HEK293 (cell line): ENCODE results near the gene ESPL1.

ENCODE experiments used
- CTCF ChIA-PET: fragments of 350-600 bp; formaldehyde crosslinking; extraction: SDS; loops from one replicate; lab custom pipeline; 2021; ENCODE audit warnings: antibody characterized with exemption; lab: Yijun Ruan, JAX
- POLR2A ChIA-PET: fragments of 300-600 bp; formaldehyde crosslinking; extraction: SDS; loops from one replicate; lab custom pipeline; 2020; ENCODE audit warnings: antibody characterized with exemption, inconsistent platforms; lab: Yijun Ruan, JAX
- H3K27ac ChIP-seq: fragments of 200-500 bp; sonication (Bioruptor generic); 2 replicates; pipeline ENCODE4 v1.5.1; 2014; ENCODE audit warnings: low read depth, low read length, control low read depth, inconsistent platforms; ENCODE audit errors: extremely low read depth
- H3K36me3 ChIP-seq, 2 experiments: fragments of 200-500 bp in 1 of 2; sonication (Bioruptor generic) in 1 of 2; 1 replicate in 1 of 2; 2 replicates in 1 of 2; pipeline ENCODE4 v1.5.1; 2014 to 2017; ENCODE audit warnings: inconsistent platforms in 2 of 2, low read length in 2 of 2; ENCODE audit not compliant: control insufficient read depth in 2 of 2, insufficient read depth in 1 of 2
- H3K4me1 ChIP-seq: fragments of 200-500 bp; sonication (Bioruptor generic); 2 replicates; pipeline ENCODE4 v1.5.1; 2014; ENCODE audit warnings: mild to moderate bottlenecking, low read length, inconsistent platforms; ENCODE audit not compliant: control insufficient read depth, insufficient read depth
- H3K4me3 ChIP-seq: 2 replicates; pipeline ENCODE4 v1.5.1; 2011; ENCODE audit warnings: low read depth, mild to moderate bottlenecking, control low read depth, low read length, moderate library complexity
- H3K9me3 ChIP-seq: fragments of 200-500 bp; sonication (Bioruptor generic); 2 replicates; pipeline ENCODE4 v1.5.1; 2014; ENCODE audit warnings: low read depth, low read length, inconsistent platforms; ENCODE audit not compliant: control insufficient read depth, insufficient read depth
- GLIS1 ChIP-seq: fragments of 450-650 bp; formaldehyde crosslinking; IDR thresholded peaks from 2 replicates; pipeline ENCODE4 v1.5.1; 2016; ENCODE audit warnings: missing biosample characterization, missing genetic modification characterization
- KLF1 ChIP-seq: fragments of 450-650 bp; formaldehyde crosslinking; IDR thresholded peaks from 2 replicates; pipeline ENCODE4 v1.5.1; 2016; ENCODE audit warnings: missing biosample characterization, missing genetic modification characterization
- KLF9 ChIP-seq: fragments of 450-650 bp; formaldehyde crosslinking; IDR thresholded peaks from 2 replicates; pipeline ENCODE4 v1.5.1; 2016; ENCODE audit warnings: missing biosample characterization, missing genetic modification characterization, low read depth
- OSR2 ChIP-seq: fragments of 450-650 bp; formaldehyde crosslinking; IDR thresholded peaks from 2 replicates; pipeline ENCODE4 v1.5.1; 2016; ENCODE audit warnings: missing biosample characterization, missing genetic modification characterization
- ZIC2 ChIP-seq: fragments of 450-650 bp; formaldehyde crosslinking; IDR thresholded peaks from 2 replicates; pipeline ENCODE4 v1.5.1; 2016; ENCODE audit warnings: missing biosample characterization, missing genetic modification characterization
- ZNF114 ChIP-seq: fragments of 450-650 bp; formaldehyde crosslinking; IDR thresholded peaks from 2 replicates; pipeline ENCODE4 v1.5.0; 2017; ENCODE audit warnings: missing biosample characterization, missing genetic modification characterization
- ZNF174 ChIP-seq: fragments of 450-650 bp; formaldehyde crosslinking; IDR thresholded peaks from 2 replicates; pipeline ENCODE4 v1.5.0; 2017; ENCODE audit warnings: missing biosample characterization, mild to moderate bottlenecking, missing genetic modification characterization
- ZNF175 ChIP-seq: fragments of 450-650 bp; formaldehyde crosslinking; IDR thresholded peaks from 2 replicates; pipeline ENCODE4 v1.5.1; 2016; ENCODE audit warnings: missing biosample characterization, missing genetic modification characterization
- ZNF211 ChIP-seq: fragments of 450-650 bp; formaldehyde crosslinking; IDR thresholded peaks from 2 replicates; pipeline ENCODE4 v1.5.1; 2016; ENCODE audit warnings: low read depth, missing biosample characterization, missing genetic modification characterization
- ZNF214 ChIP-seq: fragments of 450-650 bp; formaldehyde crosslinking; IDR thresholded peaks from 2 replicates; pipeline ENCODE4 v1.5.1; 2017; ENCODE audit warnings: missing biosample characterization, mild to moderate bottlenecking, missing genetic modification characterization, borderline replicate concordance
- ZNF23 ChIP-seq: fragments of 450-650 bp; formaldehyde crosslinking; IDR thresholded peaks from 2 replicates; pipeline ENCODE4 v1.5.1; 2016; ENCODE audit warnings: missing biosample characterization, missing genetic modification characterization, borderline replicate concordance
- ZNF266 ChIP-seq: fragments of 450-650 bp; formaldehyde crosslinking; IDR thresholded peaks from 2 replicates; pipeline ENCODE4 v1.5.1; 2016; ENCODE audit warnings: missing biosample characterization, missing genetic modification characterization, low read depth
- ZNF274 ChIP-seq, 2 experiments: fragments of 200-500 bp in 1 of 2; fragments of 450-650 bp in 1 of 2; sonication (Bioruptor generic) in 1 of 2; formaldehyde crosslinking in 1 of 2; IDR thresholded peaks; 2 replicates each; pipeline versions ENCODE4 v1.5.1 to v1.6.1; 2014 to 2016; ENCODE audit warnings: borderline replicate concordance in 1 of 2, inconsistent platforms in 1 of 2, low read length in 1 of 2, missing biosample characterization in 1 of 2, missing genetic modification characterization in 1 of 2
- ZNF311 ChIP-seq: fragments of 450-650 bp; formaldehyde crosslinking; IDR thresholded peaks from 2 replicates; pipeline ENCODE4 v1.5.1; 2017; ENCODE audit warnings: missing biosample characterization, missing genetic modification characterization, borderline replicate concordance
- ZNF324 ChIP-seq: fragments of 450-650 bp; formaldehyde crosslinking; IDR thresholded peaks from 2 replicates; pipeline ENCODE4 v1.5.1; 2016; ENCODE audit warnings: missing biosample characterization, missing genetic modification characterization
- ZNF341 ChIP-seq: fragments of 450-650 bp; formaldehyde crosslinking; IDR thresholded peaks from 2 replicates; pipeline ENCODE4; 2016; ENCODE audit warnings: low read depth, missing biosample characterization, missing genetic modification characterization
- ZNF423 ChIP-seq: fragments of 450-650 bp; formaldehyde crosslinking; IDR thresholded peaks from 2 replicates; pipeline ENCODE4 v1.5.1; 2016; ENCODE audit warnings: missing biosample characterization, missing genetic modification characterization
- ZNF521 ChIP-seq: fragments of 450-650 bp; formaldehyde crosslinking; IDR thresholded peaks from 2 replicates; pipeline ENCODE4 v1.5.1; 2017; ENCODE audit warnings: missing biosample characterization, mild to moderate bottlenecking, missing genetic modification characterization
- ZNF623 ChIP-seq: fragments of 450-650 bp; formaldehyde crosslinking; IDR thresholded peaks from 2 replicates; pipeline ENCODE4 v1.5.1; 2016; ENCODE audit warnings: missing biosample characterization, missing genetic modification characterization
- TF ChIP-seq, protein P1 (sequence below): fragments of 450-650 bp; formaldehyde crosslinking; IDR thresholded peaks from 2 replicates; pipeline ENCODE4 v1.5.1; 2016; ENCODE audit warnings: missing biosample characterization, missing genetic modification characterization
- TF ChIP-seq, protein P2 (sequence below): fragments of 450-650 bp; formaldehyde crosslinking; IDR thresholded peaks from 2 replicates; pipeline ENCODE4 v1.5.1; 2016; ENCODE audit warnings: missing biosample characterization, missing genetic modification characterization
- TF ChIP-seq, protein P3 (sequence below): fragments of 450-650 bp; formaldehyde crosslinking; IDR thresholded peaks from 2 replicates; pipeline ENCODE4 v1.5.1; 2016; ENCODE audit warnings: missing biosample characterization, missing genetic modification characterization, low read depth
- TF ChIP-seq, protein P4 (sequence below): fragments of 450-650 bp; formaldehyde crosslinking; IDR thresholded peaks from 2 replicates; pipeline ENCODE4 v1.5.1; 2017; ENCODE audit warnings: missing biosample characterization, missing genetic modification characterization

Gene ESPL1

DNA sequence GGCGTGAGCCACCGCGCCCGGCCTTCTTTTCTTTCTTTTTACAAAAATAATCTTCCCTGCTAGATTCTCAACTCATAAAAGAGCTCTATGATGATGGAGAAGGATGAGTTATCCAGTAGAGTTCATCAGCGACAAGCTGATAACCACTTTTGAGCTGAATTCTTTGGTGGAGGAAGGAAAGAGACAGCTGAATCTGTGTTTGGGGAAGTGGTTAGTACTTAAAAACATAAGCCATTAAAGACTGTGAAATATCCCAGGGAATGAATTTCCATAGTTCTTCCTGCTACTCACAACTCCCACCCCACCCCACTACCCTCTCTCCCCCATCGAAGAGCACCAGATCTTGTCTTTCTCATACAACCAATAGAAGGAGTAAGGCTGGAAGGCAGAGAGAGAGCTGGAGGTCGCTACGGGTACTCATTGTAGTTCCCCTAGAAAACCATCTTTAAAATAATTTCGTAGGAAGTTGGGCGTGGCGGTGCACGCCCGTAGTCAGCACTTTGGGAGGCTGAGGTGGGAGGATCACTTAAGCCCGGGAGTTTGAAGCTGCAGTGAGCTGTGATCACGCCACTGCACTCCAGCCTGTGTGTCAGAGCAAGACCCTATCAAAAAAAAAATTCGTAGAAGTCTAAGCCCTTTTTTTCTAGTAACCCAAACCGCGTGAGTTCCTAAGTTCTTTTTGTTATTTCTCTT lies 647 bp upstream of the ESPL1 start:
- peak overlapping the region; percentile 75; the same call in 1 of the 2 replicates for H3K27ac ChIP-seq
- no peaks in the 10 kb centered on the region for H3K9me3 ChIP-seq
- peaks cover 11 to 33% of the 10 kb centered on the region in 2 experiments; a peak in 2 of 3 replicates for H3K36me3 ChIP-seq
- TF ChIP-seq ZNF175 (tag by site-specific recombination) (no peak), KLF1 (tag by site-specific recombination) (peak; percentile 62), ZNF174 (tag by site-specific recombination) (no peak), KLF9 (tag by site-specific recombination) (peak; percentile 53; the same call in 1 of the 2 replicates), ZNF311 (tag by site-specific recombination) (no peak), ZNF521 (no peak), OSR2 (tag by site-specific recombination) (no peak), ZNF324 (tag by site-specific recombination) (no peak), GLIS1 (no peak), ZNF211 (tag by site-specific recombination) (no peak), ZNF423 (tag by site-specific recombination) (no peak)
- TF ChIP-seq, protein P1, sequence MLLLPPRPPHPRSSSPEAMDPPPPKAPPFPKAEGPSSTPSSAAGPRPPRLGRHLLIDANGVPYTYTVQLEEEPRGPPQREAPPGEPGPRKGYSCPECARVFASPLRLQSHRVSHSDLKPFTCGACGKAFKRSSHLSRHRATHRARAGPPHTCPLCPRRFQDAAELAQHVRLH (tag by site-specific recombination): no peak
- TF ChIP-seq, protein P2, sequence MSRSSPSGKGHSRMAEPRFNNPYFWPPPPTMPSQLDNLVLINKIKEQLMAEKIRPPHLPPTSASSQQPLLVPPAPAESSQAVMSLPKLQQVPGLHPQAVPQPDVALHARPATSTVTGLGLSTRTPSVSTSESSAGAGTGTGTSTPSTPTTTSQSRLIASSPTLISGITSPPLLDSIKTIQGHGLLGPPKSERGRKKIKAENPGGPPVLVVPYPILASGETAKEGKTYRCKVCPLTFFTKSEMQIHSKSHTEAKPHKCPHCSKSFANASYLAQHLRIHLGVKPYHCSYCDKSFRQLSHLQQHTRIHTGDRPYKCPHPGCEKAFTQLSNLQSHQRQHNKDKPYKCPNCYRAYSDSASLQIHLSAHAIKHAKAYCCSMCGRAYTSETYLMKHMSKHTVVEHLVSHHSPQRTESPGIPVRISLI (tag by site-specific recombination): no peak
- TF ChIP-seq, all 188 proteins: peak for 2
- Histone ChIP-seq H3K4me1 (peaks cover 5% of the 10 kb centered on the region; the same call in 1 of the 2 replicates), H3K4me3 (no peak overlapping the region)
- ChIA-PET POLR2A (interaction anchor here (0.8 to 3.8 kb wide), 14 partner anchors 11 to 188 kb away, joined by 3 to 22 read pairs (median 4); partner anchors contain the start of genes CSAD, ITGB7, MYG1 and PFDN5), CTCF (interaction anchor here (0.6 to 6.7 kb wide), 17 partner anchors 11 to 689 kb away, joined by 3 to 144 read pairs (median 5); partner anchors contain the start of genes AAAS, ITGB7 and ZNF740)

DNA sequence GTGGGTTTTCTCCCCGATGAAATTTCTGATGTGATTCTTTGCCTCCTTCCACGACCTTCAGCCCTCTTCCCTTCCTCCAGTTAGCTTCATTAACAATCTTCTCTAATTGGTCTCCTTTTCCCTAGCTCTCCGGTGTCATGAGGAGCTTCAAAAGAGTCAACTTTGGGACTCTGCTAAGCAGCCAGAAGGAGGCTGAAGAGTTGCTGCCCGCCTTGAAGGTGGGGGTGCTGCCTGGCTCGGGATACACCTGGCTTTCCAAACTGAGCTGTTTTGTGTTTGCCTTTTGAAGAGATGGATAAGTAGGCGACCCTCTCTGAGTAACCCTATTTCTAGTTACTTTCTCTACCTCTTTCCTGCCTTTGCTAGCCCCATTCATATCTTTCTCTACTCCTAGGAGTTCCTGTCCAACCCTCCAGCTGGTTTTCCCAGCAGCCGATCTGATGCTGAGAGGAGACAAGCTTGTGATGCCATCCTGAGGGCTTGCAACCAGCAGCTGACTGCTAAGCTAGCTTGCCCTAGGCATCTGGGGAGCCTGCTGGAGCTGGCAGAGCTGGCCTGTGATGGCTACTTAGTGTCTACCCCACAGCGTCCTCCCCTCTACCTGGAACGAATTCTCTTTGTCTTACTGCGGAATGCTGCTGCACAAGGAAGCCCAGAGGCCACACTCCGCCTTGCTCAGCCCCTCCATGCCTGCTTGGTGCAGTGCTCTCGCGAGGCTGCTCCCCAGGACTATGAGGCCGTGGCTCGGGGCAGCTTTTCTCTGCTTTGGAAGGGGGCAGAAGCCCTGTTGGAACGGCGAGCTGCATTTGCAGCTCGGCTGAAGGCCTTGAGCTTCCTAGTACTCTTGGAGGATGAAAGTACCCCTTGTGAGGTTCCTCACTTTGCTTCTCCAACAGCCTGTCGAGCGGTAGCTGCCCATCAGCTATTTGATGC lies 797 bp downstream of the ESPL1 start:
- Histone ChIP-seq H3K27ac (peak overlapping the region; percentile 75; the same call in 1 of the 2 replicates), H3K36me3 (peaks cover 22 to 43% of the 10 kb centered on the region in 2 experiments; a peak in 2 of 3 replicates), H3K4me3 (peak overlapping the region; percentile 74), H3K9me3 (no peaks in the 10 kb centered on the region), H3K4me1 (peaks cover 5% of the 10 kb centered on the region; the same call in 1 of the 2 replicates)
- CTCF ChIA-PET: interaction anchor here (0.5 to 6.7 kb wide), 15 partner anchors 9 to 259 kb away, joined by 3 to 144 read pairs (median 4); partner anchors contain the start of genes AAAS, ITGB7 and PFDN5
- POLR2A ChIA-PET: interaction anchor here (0.6 to 3.8 kb wide), 18 partner anchors 10 to 619 kb away, joined by 3 to 22 read pairs (median 4); partner anchors contain the start of genes CSAD, KRT8, PFDN5 and SPRYD3
- TF ChIP-seq ZNF274 (IDR thresholded peaks at IDR 0.05; ENCODE audit: low read length) (no peak), ZNF274 (tag by site-specific recombination; IDR thresholded peaks at IDR 0.05; ENCODE audit: borderline replicate concordance) (no peak), ZNF114 (tag by site-specific recombination) (no peak), ZNF341 (tag by site-specific recombination) (peak; percentile 60), ZNF214 (tag by site-specific recombination) (no peak), ZNF266 (tag by site-specific recombination) (no peak), ZNF23 (tag by site-specific recombination) (no peak), ZNF623 (no peak), ZIC2 (tag by site-specific recombination) (no peak)
- TF ChIP-seq, protein P3, sequence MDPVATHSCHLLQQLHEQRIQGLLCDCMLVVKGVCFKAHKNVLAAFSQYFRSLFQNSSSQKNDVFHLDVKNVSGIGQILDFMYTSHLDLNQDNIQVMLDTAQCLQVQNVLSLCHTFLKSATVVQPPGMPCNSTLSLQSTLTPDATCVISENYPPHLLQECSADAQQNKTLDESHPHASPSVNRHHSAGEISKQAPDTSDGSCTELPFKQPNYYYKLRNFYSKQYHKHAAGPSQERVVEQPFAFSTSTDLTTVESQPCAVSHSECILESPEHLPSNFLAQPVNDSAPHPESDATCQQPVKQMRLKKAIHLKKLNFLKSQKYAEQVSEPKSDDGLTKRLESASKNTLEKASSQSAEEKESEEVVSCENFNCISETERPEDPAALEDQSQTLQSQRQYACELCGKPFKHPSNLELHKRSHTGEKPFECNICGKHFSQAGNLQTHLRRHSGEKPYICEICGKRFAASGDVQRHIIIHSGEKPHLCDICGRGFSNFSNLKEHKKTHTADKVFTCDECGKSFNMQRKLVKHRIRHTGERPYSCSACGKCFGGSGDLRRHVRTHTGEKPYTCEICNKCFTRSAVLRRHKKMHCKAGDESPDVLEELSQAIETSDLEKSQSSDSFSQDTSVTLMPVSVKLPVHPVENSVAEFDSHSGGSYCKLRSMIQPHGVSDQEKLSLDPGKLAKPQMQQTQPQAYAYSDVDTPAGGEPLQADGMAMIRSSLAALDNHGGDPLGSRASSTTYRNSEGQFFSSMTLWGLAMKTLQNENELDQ: no peak
- TF ChIP-seq, protein P4, sequence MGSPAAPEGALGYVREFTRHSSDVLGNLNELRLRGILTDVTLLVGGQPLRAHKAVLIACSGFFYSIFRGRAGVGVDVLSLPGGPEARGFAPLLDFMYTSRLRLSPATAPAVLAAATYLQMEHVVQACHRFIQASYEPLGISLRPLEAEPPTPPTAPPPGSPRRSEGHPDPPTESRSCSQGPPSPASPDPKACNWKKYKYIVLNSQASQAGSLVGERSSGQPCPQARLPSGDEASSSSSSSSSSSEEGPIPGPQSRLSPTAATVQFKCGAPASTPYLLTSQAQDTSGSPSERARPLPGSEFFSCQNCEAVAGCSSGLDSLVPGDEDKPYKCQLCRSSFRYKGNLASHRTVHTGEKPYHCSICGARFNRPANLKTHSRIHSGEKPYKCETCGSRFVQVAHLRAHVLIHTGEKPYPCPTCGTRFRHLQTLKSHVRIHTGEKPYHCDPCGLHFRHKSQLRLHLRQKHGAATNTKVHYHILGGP (tag by site-specific recombination): peak; percentile 24; the same call in 1 of the 2 replicates
